ENCODE results near the gene IGSF23. TPM values are rescaled to one million over a fixed set of nuclear protein-coding genes. Genes with fewer than 3 reads are reported as not detected.

IGSF23 gene
- total and polyA plus RNA-seq, 2 of the 4 experiments (the other 2 are of a cell fraction), result 0.27 TPM; not detected in 1

DNA sequence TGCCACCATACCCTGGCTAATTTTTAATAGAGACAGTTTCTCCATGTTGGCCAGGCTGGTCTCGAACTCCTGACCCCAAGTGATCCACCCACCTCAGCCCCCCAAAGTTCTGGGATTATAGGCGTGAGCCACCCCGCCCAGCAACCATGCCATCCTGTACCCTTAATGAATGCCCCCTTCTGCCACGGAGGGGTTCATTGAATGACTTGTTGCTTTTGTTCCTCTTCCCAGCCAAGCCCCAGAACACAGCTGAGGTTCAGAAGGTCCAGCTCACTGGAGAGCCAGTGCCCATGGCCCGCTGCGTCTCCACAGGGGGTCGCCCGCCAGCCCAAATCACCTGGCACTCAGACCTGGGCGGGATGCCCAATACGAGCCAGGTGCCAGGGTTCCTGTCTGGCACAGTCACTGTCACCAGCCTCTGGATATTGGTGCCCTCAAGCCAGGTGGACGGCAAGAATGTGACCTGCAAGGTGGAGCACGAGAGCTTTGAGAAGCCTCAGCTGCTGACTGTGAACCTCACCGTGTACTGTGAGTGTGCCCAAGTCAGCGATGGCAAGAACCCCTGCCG lies 36.3 kb downstream of the IGSF23 start:
- no peak overlapping the region for H3K14ac ChIP-seq (replicated peaks; ENCODE audit: low read depth, low read length)
- peaks cover 62% of the 10 kb centered on the region for H4K20me1 ChIP-seq (ENCODE audit: insufficient read depth, low read length)
- peaks cover 56 to 82% of the 10 kb centered on the region in 2 experiments for H3K79me1 ChIP-seq (ENCODE audit: low read depth in 1 of 2, low read length in 2 of 2)
- peaks cover 16% of the 10 kb centered on the region for H3K4me1 ChIP-seq (ENCODE audit: control insufficient read depth, insufficient read depth, low read length)
- no peak overlapping the region for H3K56ac ChIP-seq (ENCODE audit: extremely low read depth, insufficient read depth, low read length)
- peaks cover 62% of the 10 kb centered on the region for H3K36me3 ChIP-seq (ENCODE audit: control insufficient read depth, insufficient read depth, low read length)
- H3K18ac ChIP-seq (ENCODE audit: low read depth, low read length), result no peak overlapping the region
- TF ChIP-seq MAFK (IDR thresholded peaks at IDR 0.05; ENCODE audit: low read depth, low read length) (no peak), POLR2A (IDR thresholded peaks at IDR 0.05; ENCODE audit: low read depth, low read length) (no peak), NFE2L2 (IDR thresholded peaks at IDR 0.05; ENCODE audit: low read depth, low read length) (no peak), MXI1 (IDR thresholded peaks at IDR 0.05; ENCODE audit: borderline replicate concordance, low read depth, low read length) (no peak), RAD21 (IDR thresholded peaks at IDR 0.05; ENCODE audit: low read length) (no peak), BHLHE40 (IDR thresholded peaks at IDR 0.05; ENCODE audit: low read depth, low read length) (no peak), FOS (IDR thresholded peaks at IDR 0.05; ENCODE audit: low read depth, low read length) (no peak), CHD1 (IDR thresholded peaks at IDR 0.05; ENCODE audit: low read depth, low read length) (no peak), CEBPB (IDR thresholded peaks at IDR 0.05; ENCODE audit: low read depth, low read length) (no peak), MAZ (IDR thresholded peaks at IDR 0.05; ENCODE audit: borderline replicate concordance, low read depth, low read length) (no peak), RCOR1 (IDR thresholded peaks at IDR 0.05; ENCODE audit: insufficient replicate concordance, low read length) (no peak), RFX5 (IDR thresholded peaks at IDR 0.05; ENCODE audit: low read depth, low read length) (no peak), SMC3 (IDR thresholded peaks at IDR 0.05; ENCODE audit: low read depth, low read length) (no peak)
- TF ChIP-seq, protein P1, sequence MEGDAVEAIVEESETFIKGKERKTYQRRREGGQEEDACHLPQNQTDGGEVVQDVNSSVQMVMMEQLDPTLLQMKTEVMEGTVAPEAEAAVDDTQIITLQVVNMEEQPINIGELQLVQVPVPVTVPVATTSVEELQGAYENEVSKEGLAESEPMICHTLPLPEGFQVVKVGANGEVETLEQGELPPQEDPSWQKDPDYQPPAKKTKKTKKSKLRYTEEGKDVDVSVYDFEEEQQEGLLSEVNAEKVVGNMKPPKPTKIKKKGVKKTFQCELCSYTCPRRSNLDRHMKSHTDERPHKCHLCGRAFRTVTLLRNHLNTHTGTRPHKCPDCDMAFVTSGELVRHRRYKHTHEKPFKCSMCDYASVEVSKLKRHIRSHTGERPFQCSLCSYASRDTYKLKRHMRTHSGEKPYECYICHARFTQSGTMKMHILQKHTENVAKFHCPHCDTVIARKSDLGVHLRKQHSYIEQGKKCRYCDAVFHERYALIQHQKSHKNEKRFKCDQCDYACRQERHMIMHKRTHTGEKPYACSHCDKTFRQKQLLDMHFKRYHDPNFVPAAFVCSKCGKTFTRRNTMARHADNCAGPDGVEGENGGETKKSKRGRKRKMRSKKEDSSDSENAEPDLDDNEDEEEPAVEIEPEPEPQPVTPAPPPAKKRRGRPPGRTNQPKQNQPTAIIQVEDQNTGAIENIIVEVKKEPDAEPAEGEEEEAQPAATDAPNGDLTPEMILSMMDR (conservative IDR thresholded peaks at IDR 0.05; ENCODE audit: low read depth, low read length), result no peak
- TF ChIP-seq, protein P2, sequence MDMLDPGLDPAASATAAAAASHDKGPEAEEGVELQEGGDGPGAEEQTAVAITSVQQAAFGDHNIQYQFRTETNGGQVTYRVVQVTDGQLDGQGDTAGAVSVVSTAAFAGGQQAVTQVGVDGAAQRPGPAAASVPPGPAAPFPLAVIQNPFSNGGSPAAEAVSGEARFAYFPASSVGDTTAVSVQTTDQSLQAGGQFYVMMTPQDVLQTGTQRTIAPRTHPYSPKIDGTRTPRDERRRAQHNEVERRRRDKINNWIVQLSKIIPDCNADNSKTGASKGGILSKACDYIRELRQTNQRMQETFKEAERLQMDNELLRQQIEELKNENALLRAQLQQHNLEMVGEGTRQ (IDR thresholded peaks at IDR 0.05; ENCODE audit: low read depth, low read length), result no peak
- TF ChIP-seq, protein P3, sequence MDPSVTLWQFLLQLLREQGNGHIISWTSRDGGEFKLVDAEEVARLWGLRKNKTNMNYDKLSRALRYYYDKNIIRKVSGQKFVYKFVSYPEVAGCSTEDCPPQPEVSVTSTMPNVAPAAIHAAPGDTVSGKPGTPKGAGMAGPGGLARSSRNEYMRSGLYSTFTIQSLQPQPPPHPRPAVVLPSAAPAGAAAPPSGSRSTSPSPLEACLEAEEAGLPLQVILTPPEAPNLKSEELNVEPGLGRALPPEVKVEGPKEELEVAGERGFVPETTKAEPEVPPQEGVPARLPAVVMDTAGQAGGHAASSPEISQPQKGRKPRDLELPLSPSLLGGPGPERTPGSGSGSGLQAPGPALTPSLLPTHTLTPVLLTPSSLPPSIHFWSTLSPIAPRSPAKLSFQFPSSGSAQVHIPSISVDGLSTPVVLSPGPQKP (IDR thresholded peaks at IDR 0.05; ENCODE audit: borderline replicate concordance, low read depth, low read length), result no peak
- H3K23ac ChIP-seq (ENCODE audit: low read depth, low read length), result no peak overlapping the region
- no peak overlapping the region for H3K4me2 ChIP-seq (ENCODE audit: low read depth, low read length)
- no peak overlapping the region for H3K4me3 ChIP-seq (ENCODE audit: insufficient read depth, low read depth, low read length)
- H4K91ac ChIP-seq (ENCODE audit: insufficient read depth, low read depth, low read length), result no peak overlapping the region
- H4K5ac ChIP-seq (ENCODE audit: low read depth, low read length), result no peak overlapping the region
- no peak overlapping the region for H3K27ac ChIP-seq (ENCODE audit: insufficient read depth, low read length)
- ChIA-PET POLR2A (ENCODE audit: unreplicated experiment) (no interaction called here), CTCF (no interaction called here)
- DNase-seq, result no peak
- H3K27me3 ChIP-seq (ENCODE audit: control insufficient read depth, insufficient read depth, low read length), result no peaks in the 10 kb centered on the region
- no peak overlapping the region for H3K4ac ChIP-seq (ENCODE audit: low read depth, low read length)
- dilution Hi-C loops (cut with HindIII; ENCODE audit: low sequenced_read_pairs, unreplicated experiment), result no loop called here
- no TSS peak for BruUV-seq (replicated peaks)
- H3K9me1 ChIP-seq (ENCODE audit: insufficient read depth, low read length), result peaks cover 34% of the 10 kb centered on the region
- no peak overlapping the region for H2AK9ac ChIP-seq (replicated peaks; ENCODE audit: low read depth, low read length, poor library complexity)
- peak overlapping the region; percentile 29; the same call in 1 of the 2 replicates for H2AK5ac ChIP-seq (ENCODE audit: low read depth, low read length)
- ATAC-seq (ENCODE audit: low read depth), result no peak
- no peak overlapping the region for H2BK15ac ChIP-seq (ENCODE audit: low read depth, low read length)
- H2BK5ac ChIP-seq (ENCODE audit: low read depth, low read length, poor library complexity, severe bottlenecking), result peak overlapping the region; percentile 7
- H2AFZ ChIP-seq (replicated peaks; ENCODE audit: low read length, poor library complexity), result no peak overlapping the region
- H4K8ac ChIP-seq (ENCODE audit: low read depth in 2 of 2, low read length in 2 of 2), result no peak overlapping the region
- H3K9ac ChIP-seq (ENCODE audit: low read depth, low read length), result no peak overlapping the region
- in situ Hi-C loops (cut with MboI; ENCODE audit: low sequenced_read_pairs), result no loop called here
- no peaks in the 10 kb centered on the region for H3K9me3 ChIP-seq (ENCODE audit: control insufficient read depth, insufficient read depth, low read length)
- intact Hi-C loops (cut with micrococcal nuclease), result no loop called here
- H2BK120ac ChIP-seq (ENCODE audit: low read depth, low read length), result no peak overlapping the region
- H2BK20ac ChIP-seq (ENCODE audit: low read depth, low read length), result no peak overlapping the region
- WGBS, 2 experiments (ENCODE audit: extremely low coverage in 2 of 2, insufficient read length in 1 of 2), result 91% methylated on average over 7 of the region's 15 CpGs; no CpG with 5 or more reads in 1 of the 2 experiments

Measured in IMR-90 (cell line).